ENCODE measurements around the gene PSMC5. TPM values are rescaled to one million over a fixed set of nuclear protein-coding genes. Genes with fewer than 3 reads are reported as not detected.

Gene PSMC5
- total and polyA plus RNA-seq, 7 donors: 147 to 380 (median 224) TPM

DNA sequence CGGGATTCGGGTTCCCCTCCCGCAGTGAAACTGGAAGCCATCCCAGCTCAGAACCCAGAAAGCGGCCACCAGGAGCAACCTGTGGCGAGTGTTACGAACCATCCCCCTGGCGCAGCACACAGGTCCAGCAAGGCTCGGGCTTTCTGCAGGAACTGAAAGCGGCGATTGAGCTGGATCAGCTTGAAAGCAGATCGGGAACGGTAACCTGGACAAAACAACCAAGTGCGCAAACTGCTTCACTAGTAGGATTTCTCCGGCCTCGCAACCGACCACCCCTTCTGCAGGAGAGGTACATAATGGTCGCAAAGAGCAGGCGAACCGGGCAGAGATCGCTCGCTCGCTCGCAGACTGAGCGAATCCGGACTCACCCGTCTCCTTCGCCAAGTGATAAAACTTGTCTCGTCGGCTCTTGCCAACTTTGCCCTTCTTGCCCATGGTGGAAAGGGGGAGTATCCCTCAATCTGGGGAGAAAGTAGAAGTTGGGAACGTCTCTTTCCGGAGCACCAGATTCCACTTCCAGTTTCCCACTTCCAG is 696 bp upstream of the PSMC5 start:
- DNase-seq: no peak
- no peaks in the 10 kb centered on the region for H3K27me3 ChIP-seq (ENCODE audit: insufficient read depth in 3 of 3, low read length in 2 of 3)
- intact Hi-C loops (cut with DNase I): loop anchor here in 1 of 2 donors (2.0 to 5.0 kb wide), 2 partner anchors 52 to 681 kb away; partner anchors contain the start of genes CEP95, DDX42 and DDX5
- peak overlapping the region; percentile 93 for H3K4me3 ChIP-seq
- H3K27ac ChIP-seq: peak overlapping the region; percentile 97
- no peaks in the 10 kb centered on the region for H3K9me3 ChIP-seq
- ATAC-seq: peak in 3 of 4 donors; percentile 2 to 21 (median 20)
- H3K4me1 ChIP-seq: peaks cover 32% of the 10 kb centered on the region
- 0 to 1% (median 1%) methylated on average over 31 of the region's 31 CpGs for WGBS, 3 donors
- peaks cover 24 to 79% of the 10 kb centered on the region in 2 donors for H3K36me3 ChIP-seq (ENCODE audit: insufficient read depth in 1 of 2, low read depth in 1 of 2)
- TF ChIP-seq, protein P1, sequence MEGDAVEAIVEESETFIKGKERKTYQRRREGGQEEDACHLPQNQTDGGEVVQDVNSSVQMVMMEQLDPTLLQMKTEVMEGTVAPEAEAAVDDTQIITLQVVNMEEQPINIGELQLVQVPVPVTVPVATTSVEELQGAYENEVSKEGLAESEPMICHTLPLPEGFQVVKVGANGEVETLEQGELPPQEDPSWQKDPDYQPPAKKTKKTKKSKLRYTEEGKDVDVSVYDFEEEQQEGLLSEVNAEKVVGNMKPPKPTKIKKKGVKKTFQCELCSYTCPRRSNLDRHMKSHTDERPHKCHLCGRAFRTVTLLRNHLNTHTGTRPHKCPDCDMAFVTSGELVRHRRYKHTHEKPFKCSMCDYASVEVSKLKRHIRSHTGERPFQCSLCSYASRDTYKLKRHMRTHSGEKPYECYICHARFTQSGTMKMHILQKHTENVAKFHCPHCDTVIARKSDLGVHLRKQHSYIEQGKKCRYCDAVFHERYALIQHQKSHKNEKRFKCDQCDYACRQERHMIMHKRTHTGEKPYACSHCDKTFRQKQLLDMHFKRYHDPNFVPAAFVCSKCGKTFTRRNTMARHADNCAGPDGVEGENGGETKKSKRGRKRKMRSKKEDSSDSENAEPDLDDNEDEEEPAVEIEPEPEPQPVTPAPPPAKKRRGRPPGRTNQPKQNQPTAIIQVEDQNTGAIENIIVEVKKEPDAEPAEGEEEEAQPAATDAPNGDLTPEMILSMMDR (IDR thresholded peaks at IDR 0.05): no peak

DNA sequence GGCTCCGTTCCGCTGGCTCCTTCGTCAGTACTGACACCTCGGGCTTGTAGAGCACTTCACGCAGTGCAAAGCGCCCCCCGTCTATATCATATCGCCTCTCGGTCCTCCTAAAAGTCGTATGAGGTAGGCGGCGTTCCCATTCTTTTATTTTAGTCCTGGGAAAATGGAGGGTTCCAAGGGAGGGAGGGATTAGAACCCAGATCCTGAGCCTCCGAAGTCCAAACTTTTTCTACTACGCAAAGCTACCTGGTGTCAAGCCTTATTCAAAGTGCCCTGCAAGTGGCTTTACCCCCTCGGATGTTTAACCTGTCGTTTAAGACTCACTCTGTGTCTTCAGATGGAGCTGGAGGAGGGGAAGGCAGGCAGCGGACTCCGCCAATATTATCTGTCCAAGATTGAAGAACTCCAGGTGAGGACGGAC is 580 bp downstream of the PSMC5 start:
- ATAC-seq: no peak
- intact Hi-C loops (cut with DNase I): loop anchor here in 1 of 2 donors (2.0 to 5.0 kb wide), 2 partner anchors 53 to 679 kb away; partner anchors contain the start of genes CEP95, DDX42 and DDX5
- TF ChIP-seq, protein P1 (IDR thresholded peaks at IDR 0.05): no peak
- Histone ChIP-seq H3K9me3 (no peaks in the 10 kb centered on the region), H3K4me1 (peaks cover 28% of the 10 kb centered on the region), H3K27me3 (ENCODE audit: insufficient read depth in 3 of 3, low read length in 2 of 3) (no peaks in the 10 kb centered on the region), H3K4me3 (peak overlapping the region; percentile 93), H3K36me3 (ENCODE audit: insufficient read depth in 1 of 2, low read depth in 1 of 2) (peaks cover 27 to 79% of the 10 kb centered on the region in 2 donors), H3K27ac (peak overlapping the region; percentile 97)
- DNase-seq: no peak
- WGBS, 3 donors: 1 to 2% (median 2%) methylated on average over 19 of the region's 19 CpGs

DNA sequence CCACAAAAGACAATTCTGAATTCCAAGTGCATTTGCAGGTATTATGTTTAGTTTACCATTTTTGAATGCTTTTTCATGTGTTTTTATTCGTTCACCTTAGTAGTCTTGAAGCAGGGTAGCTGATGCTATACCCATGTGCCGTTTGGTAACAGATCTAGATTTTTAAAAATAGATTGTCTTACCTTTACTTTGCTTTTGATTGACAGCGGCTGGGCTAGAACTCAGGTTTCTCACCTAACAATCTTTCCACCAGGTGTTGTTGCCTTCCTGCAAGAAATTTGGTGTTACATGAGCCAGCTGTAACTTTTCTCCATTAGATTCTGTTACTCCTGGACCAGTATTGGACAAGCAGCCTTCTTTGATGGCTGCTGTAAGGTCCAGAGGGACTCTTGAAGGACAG is 1.7 kb downstream of the PSMC5 start:
- Histone ChIP-seq H3K36me3 (ENCODE audit: insufficient read depth in 1 of 2, low read depth in 1 of 2) (peaks cover 33 to 79% of the 10 kb centered on the region in 2 donors), H3K4me1 (peaks cover 26% of the 10 kb centered on the region), H3K9me3 (no peaks in the 10 kb centered on the region), H3K27ac (peak overlapping the region; percentile 19), H3K4me3 (peak overlapping the region; percentile 93), H3K27me3 (ENCODE audit: insufficient read depth in 3 of 3, low read length in 2 of 3) (no peaks in the 10 kb centered on the region)
- no peak for ATAC-seq
- intact Hi-C loops (cut with DNase I): loop anchor here in 1 of 2 donors (5.0 kb wide), 1 partner anchor 678 kb away; the partner anchor contains the start of genes CEP95 and DDX5
- TF ChIP-seq, protein P1 (IDR thresholded peaks at IDR 0.05): no peak
- no peak for DNase-seq
- 82 to 91% (median 88%) methylated on average over 3 of the region's 3 CpGs for WGBS, 3 donors

DNA sequence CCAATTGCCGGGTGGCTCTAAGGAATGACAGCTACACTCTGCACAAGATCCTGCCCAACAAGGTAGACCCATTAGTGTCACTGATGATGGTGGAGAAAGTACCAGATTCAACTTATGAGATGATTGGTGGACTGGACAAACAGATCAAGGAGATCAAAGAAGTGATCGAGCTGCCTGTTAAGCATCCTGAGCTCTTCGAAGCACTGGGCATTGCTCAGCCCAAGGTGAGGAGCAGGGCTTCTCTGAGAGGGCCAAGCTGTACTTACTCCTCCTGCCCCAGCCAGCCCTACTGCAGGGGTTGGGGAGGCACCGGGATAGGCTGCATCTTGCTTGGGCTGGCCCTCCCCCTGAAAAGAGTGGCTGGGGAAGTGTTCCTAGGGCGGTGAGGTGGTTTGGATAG is 3.0 kb downstream of the PSMC5 start:
- 78 to 88% (median 80%) methylated on average over 5 of the region's 5 CpGs for WGBS, 3 donors
- no peaks in the 10 kb centered on the region for H3K27me3 ChIP-seq (ENCODE audit: insufficient read depth in 3 of 3, low read length in 2 of 3)
- TF ChIP-seq, protein P1 (IDR thresholded peaks at IDR 0.05): no peak
- H3K4me3 ChIP-seq: no peak overlapping the region
- DNase-seq (no peak), ATAC-seq (no peak)
- H3K27ac ChIP-seq: no peak overlapping the region
- no peaks in the 10 kb centered on the region for H3K9me3 ChIP-seq
- H3K36me3 ChIP-seq (ENCODE audit: insufficient read depth in 1 of 2, low read depth in 1 of 2): peaks cover 31 to 79% of the 10 kb centered on the region in 2 donors
- H3K4me1 ChIP-seq: peaks cover 34% of the 10 kb centered on the region
- intact Hi-C loops (cut with DNase I): no loop called here

All from psoas muscle (tissue), 8 donors.